ENCODE results near the gene MACROD1.
"Not testable (repeated sequence)": the region's sequence is repeated elsewhere in the genome, so short reads cannot be mapped to it uniquely, and the experiment has no call there.

The MACROD1 gene

DNA sequence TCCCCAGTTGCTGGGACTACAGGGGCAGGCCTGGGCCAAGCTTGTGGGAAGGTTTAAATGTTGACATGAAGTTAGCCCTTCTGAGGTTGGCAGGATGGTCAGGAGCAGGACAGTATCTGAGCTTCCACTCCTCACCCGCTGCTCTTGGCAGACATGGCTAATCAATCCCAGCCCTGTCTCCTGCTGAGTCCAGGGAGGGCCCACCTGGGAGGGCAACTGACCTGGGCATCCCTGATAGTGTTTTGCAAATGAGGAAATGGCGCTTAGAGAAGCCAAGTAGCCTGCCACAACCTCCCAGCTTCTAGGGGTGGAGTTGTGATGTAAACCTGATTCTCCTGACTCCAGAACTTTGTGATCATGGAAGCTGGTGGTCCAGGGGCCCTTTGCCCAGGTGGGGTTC, 113.5 kb downstream of the MACROD1 start:
- no peak for FAIRE-seq
- DNase-seq (ENCODE audit: insufficient read length, low spot score), result no peak
- no peak for TF ChIP-seq CTCF (IDR thresholded peaks at IDR 0.05; ENCODE audit: insufficient read depth, missing control alignments)

DNA sequence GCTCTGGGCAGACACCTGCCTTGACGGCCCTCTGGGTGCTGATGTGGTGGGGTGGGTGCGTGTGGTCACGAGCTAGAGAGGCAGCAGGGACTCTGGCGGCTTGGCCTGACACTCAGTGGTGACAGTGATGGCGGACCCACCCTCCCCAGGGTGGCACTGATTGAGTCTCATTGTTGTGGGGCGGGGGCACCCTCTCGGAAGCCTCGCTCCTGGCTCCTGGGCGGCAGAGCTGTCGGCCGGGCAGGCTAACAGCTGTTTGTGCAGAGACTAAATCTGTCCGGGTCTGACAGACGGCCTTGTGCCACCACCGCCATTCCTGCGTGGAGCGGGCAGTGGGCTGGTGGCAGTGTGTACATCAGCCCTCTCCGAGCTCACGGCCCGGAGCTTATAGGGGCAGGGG, 114.6 kb downstream of the MACROD1 start:
- DNase-seq (ENCODE audit: insufficient read length, low spot score) (no peak), FAIRE-seq (no peak)
- TF ChIP-seq CTCF (IDR thresholded peaks at IDR 0.05; ENCODE audit: insufficient read depth, missing control alignments), result no peak

DNA sequence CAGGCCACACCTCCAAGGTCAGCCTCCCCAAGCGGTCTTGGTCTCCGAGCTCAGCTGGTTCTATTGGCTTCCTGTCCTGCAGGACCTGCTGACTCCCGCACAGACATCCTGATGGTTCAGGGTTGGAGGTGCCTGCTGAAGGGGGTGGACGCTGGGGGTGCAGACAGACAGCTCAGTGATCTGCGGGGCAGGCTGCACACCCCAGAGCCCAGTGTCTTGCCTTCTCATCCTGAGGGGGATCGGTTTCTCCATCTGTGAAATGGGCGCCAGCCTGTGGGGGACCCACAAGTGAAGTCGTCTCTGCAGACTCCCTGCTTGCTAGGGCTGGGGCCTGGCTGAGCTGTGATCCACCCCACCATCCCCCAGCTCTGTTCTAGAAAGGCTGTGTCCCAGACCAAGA, 116.4 kb downstream of the MACROD1 start:
- no peak for FAIRE-seq
- no peak for DNase-seq (ENCODE audit: insufficient read length, low spot score)
- no peak for TF ChIP-seq CTCF (IDR thresholded peaks at IDR 0.05; ENCODE audit: insufficient read depth, missing control alignments)

- DNase-seq (ENCODE audit: insufficient read length, low spot score) (no peak), FAIRE-seq (no peak)
- TF ChIP-seq CTCF (IDR thresholded peaks at IDR 0.05; ENCODE audit: insufficient read depth, missing control alignments), result no peak
These were observed 117.7 kb downstream of the MACROD1 start for GRCh38 chr11:64048042-64048854.

- DNase-seq (ENCODE audit: insufficient read length, low spot score); FAIRE-seq: not testable (repeated sequence)
These were observed 118.5 kb downstream of the MACROD1 start for GRCh38 chr11:64047373-64047772.

DNA sequence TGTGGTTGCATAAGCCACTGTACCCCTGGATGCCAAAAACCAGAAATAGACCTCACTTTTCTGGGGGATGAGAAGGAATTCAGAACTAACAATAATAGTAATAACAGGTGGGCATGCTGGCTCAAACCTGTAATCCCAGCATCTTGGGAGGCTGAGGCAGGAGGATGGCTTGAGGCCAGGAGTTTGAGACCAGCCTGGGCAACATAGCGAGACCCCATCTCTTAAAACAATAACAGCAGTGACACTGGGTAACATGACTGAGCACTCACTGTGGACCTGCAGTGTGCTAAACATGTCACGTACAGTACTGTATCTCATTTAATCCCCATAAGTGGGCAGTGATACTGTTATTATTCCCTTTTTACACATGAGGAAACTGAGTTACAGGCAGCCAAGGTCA, 120.2 kb downstream of the MACROD1 start:
- DNase-seq (ENCODE audit: insufficient read length, low spot score) (no peak), FAIRE-seq (no peak)
- TF ChIP-seq CTCF (IDR thresholded peaks at IDR 0.05; ENCODE audit: insufficient read depth, missing control alignments), result no peak

DNA sequence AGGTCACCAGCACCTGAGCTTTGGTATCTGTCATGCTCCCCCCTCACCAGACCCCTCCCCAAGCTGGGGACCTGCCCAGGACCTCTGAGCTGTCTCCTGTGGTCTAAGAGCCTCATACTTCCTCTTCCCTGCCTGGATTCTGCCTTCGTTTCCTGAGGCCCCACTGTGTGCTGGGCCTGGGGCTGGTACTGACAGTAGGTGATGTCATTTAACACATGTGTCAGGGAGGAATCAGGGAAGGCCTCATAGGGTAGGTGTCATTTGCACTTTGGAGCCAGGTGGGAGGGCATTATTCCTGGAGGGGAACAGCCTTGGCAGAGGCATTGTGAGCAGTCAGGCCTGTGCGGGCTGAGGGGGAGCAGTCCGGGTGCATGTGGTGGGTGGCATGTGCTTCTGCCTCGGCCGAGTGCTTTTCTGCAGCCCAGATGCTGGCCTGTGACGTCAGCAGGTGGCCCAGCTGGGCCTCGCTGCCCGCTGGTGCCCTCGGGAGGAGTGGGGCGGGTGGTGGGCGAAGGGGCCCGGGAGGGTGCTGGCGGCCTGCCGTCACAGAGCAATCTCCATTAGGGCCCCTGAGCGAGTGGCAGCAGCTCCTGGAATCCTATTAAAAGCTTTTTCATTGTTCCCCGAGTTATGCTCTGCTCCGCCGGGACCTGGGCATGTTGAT, 121.1 kb downstream of the MACROD1 start:
- TF ChIP-seq CTCF (IDR thresholded peaks at IDR 0.05; ENCODE audit: insufficient read depth, missing control alignments), result no peak
- DNase-seq (ENCODE audit: insufficient read length, low spot score), result no peak
- no peak for FAIRE-seq
